Measurements from ENCODE around the gene ZNF277. TPM values are rescaled to one million over a fixed set of nuclear protein-coding genes. Genes with fewer than 3 reads are reported as not detected.

The ZNF277 gene
- total RNA-seq, 1 experiment from 2014 or later, result 21.3 TPM

- H3K27me3 ChIP-seq (ENCODE audit: insufficient read depth, low read length), result peaks cover 21% of the 10 kb centered on the region
- peaks cover 2 to 16% of the 10 kb centered on the region in 2 experiments; a peak in 3 of 4 replicates for H3K4me1 ChIP-seq (ENCODE audit: control insufficient read depth in 1 of 2, insufficient read depth in 2 of 2, low read length in 2 of 2)
- ChIA-PET POLR2A (no interaction called here), CTCF (no interaction called here), RAD21 (ENCODE audit: low non-redundant PET in 1 of 2, low total read pairs in 2 of 2, uncharacterized antibody in 2 of 2, unreplicated experiment in 2 of 2) (no interaction called here)
- no peak overlapping the region for H3K27ac ChIP-seq (ENCODE audit: low read depth, low read length)
- no peak overlapping the region for H3K4me3 ChIP-seq (replicated peaks in 1 of 2; ENCODE audit: low read depth in 1 of 2, low read length in 2 of 2)
- no TSS peak for BruUV-seq (replicated peaks)
- H3K9ac ChIP-seq (ENCODE audit: low read length), result no peak overlapping the region
- no peaks in the 10 kb centered on the region; the same call in 1 of the 2 replicates for H3K79me2 ChIP-seq (ENCODE audit: insufficient read depth, low read length)
- TF ChIP-seq MAX (IDR thresholded peaks at IDR 0.05), result no peak
- TF ChIP-seq EZH2 (IDR thresholded peaks at IDR 0.05), result no peak
- no peak for TF ChIP-seq CBX3 (IDR thresholded peaks at IDR 0.05; ENCODE audit: low read depth)
- TF ChIP-seq RAD21 (IDR thresholded peaks at IDR 0.05; ENCODE audit: low read depth), result no peak
- no peak for TF ChIP-seq SIN3A (IDR thresholded peaks at IDR 0.05; ENCODE audit: low read depth)
- no peak for TF ChIP-seq SP1 (IDR thresholded peaks at IDR 0.05; ENCODE audit: low read depth)
- no peak for TF ChIP-seq CEBPB (IDR thresholded peaks at IDR 0.05; ENCODE audit: low read depth)
- no peak for TF ChIP-seq ELF1 (IDR thresholded peaks at IDR 0.05; ENCODE audit: borderline replicate concordance, low read depth)
- TF ChIP-seq YY1 (IDR thresholded peaks at IDR 0.05; ENCODE audit: extremely low read depth, insufficient replicate concordance, low read depth, low read length), result no peak
- no peak for TF ChIP-seq POLR2A (IDR thresholded peaks at IDR 0.05; ENCODE audit: borderline replicate concordance, extremely low read depth, insufficient read depth, insufficient read length)
- no peak for DNase-seq (ENCODE audit: low read depth, low spot score)
- H3K4me2 ChIP-seq (ENCODE audit: low read length), result no peak overlapping the region
- ATAC-seq, result no peak
- H3K9me3 ChIP-seq (ENCODE audit: control insufficient read depth in 1 of 2, insufficient read depth in 1 of 2, low read depth in 1 of 2, low read length in 2 of 2), result no peaks in the 10 kb centered on the region
- H2AFZ ChIP-seq (ENCODE audit: low read depth, low read length, poor library complexity, severe bottlenecking), result no peak overlapping the region
- no peaks in the 10 kb centered on the region for H3K9me2 ChIP-seq (ENCODE audit: insufficient read depth)
- H3K36me3 ChIP-seq (ENCODE audit: control insufficient read depth in 1 of 2, insufficient read depth in 2 of 2, low read length in 2 of 2), result no peaks in the 10 kb centered on the region
- intact Hi-C loops (cut with micrococcal nuclease), result loop anchor here (10.0 kb wide), 1 partner anchor 213 kb away; no protein-coding TSS in a partner anchor
- H4K20me1 ChIP-seq (ENCODE audit: insufficient read depth), result no peaks in the 10 kb centered on the region
These were observed 4.7 kb upstream of the ZNF277 start for GRCh38 chr7:112201839-112202238.

DNA sequence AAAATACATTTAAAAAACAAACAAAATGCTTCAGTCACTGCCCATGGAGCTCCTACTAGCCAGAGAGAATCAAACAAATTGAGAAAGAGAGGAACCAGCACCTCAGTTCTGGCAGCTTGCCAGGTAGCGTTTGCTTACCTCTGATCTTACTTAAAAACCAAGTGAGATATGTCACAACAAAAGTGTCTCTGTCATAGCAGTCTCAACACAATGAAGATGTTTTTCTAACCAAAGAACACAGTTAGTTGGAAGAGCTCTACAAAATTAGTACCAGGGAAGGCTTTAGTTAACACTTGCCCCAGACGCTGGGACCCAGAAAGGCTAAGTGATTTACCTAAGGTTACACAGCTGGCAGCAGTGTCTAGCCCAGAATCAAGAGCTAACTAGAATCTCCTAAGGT, 3.7 kb upstream of the ZNF277 start:
- peaks cover 2 to 22% of the 10 kb centered on the region in 2 experiments; a peak in 3 of 4 replicates for H3K4me1 ChIP-seq (ENCODE audit: control insufficient read depth in 1 of 2, insufficient read depth in 2 of 2, low read length in 2 of 2)
- intact Hi-C loops (cut with micrococcal nuclease), result loop anchor here (10.0 kb wide), 1 partner anchor 212 kb away; no protein-coding TSS in a partner anchor
- ATAC-seq, result no peak
- H3K9me2 ChIP-seq (ENCODE audit: insufficient read depth), result no peaks in the 10 kb centered on the region
- H3K27me3 ChIP-seq (ENCODE audit: insufficient read depth, low read length), result peaks cover 21% of the 10 kb centered on the region
- no peak overlapping the region for H3K4me3 ChIP-seq (replicated peaks in 1 of 2; ENCODE audit: low read depth in 1 of 2, low read length in 2 of 2)
- POLR2A ChIA-PET, result no interaction called here
- no peak overlapping the region for H2AFZ ChIP-seq (ENCODE audit: low read depth, low read length, poor library complexity, severe bottlenecking)
- H3K79me2 ChIP-seq (ENCODE audit: insufficient read depth, low read length), result peaks cover 8% of the 10 kb centered on the region
- CTCF ChIA-PET, result no interaction called here
- DNase-seq (ENCODE audit: low read depth, low spot score), result no peak
- H3K9me3 ChIP-seq (ENCODE audit: control insufficient read depth in 1 of 2, insufficient read depth in 1 of 2, low read depth in 1 of 2, low read length in 2 of 2), result no peaks in the 10 kb centered on the region
- no peaks in the 10 kb centered on the region for H3K36me3 ChIP-seq (ENCODE audit: control insufficient read depth in 1 of 2, insufficient read depth in 2 of 2, low read length in 2 of 2)
- RAD21 ChIA-PET (ENCODE audit: low non-redundant PET in 1 of 2, low total read pairs in 2 of 2, uncharacterized antibody in 2 of 2, unreplicated experiment in 2 of 2), result no interaction called here
- H3K27ac ChIP-seq (ENCODE audit: low read depth, low read length), result no peak overlapping the region
- H3K4me2 ChIP-seq (ENCODE audit: low read length), result no peak overlapping the region
- no TSS peak for BruUV-seq (replicated peaks)
- no peaks in the 10 kb centered on the region for H4K20me1 ChIP-seq (ENCODE audit: insufficient read depth)
- no peak overlapping the region for H3K9ac ChIP-seq (ENCODE audit: low read length)
- TF ChIP-seq YY1 (IDR thresholded peaks at IDR 0.05; ENCODE audit: extremely low read depth, insufficient replicate concordance, low read depth, low read length), result no peak
- TF ChIP-seq SRF (IDR thresholded peaks at IDR 0.05; ENCODE audit: low read depth), result no peak
- TF ChIP-seq POLR2AphosphoS5 (IDR thresholded peaks at IDR 0.05; ENCODE audit: low read depth, low read length), result no peak
- no peak for TF ChIP-seq REST (IDR thresholded peaks at IDR 0.05; ENCODE audit: low read depth)
- TF ChIP-seq CEBPB (IDR thresholded peaks at IDR 0.05; ENCODE audit: low read depth), result no peak
- TF ChIP-seq ZNF274 (IDR thresholded peaks at IDR 0.05; ENCODE audit: low read depth, low read length), result no peak
- no peak for TF ChIP-seq SIN3A (IDR thresholded peaks at IDR 0.05; ENCODE audit: low read depth)
- no peak for TF ChIP-seq FOSL1 (IDR thresholded peaks at IDR 0.05; ENCODE audit: low read depth)
- TF ChIP-seq, protein P1, sequence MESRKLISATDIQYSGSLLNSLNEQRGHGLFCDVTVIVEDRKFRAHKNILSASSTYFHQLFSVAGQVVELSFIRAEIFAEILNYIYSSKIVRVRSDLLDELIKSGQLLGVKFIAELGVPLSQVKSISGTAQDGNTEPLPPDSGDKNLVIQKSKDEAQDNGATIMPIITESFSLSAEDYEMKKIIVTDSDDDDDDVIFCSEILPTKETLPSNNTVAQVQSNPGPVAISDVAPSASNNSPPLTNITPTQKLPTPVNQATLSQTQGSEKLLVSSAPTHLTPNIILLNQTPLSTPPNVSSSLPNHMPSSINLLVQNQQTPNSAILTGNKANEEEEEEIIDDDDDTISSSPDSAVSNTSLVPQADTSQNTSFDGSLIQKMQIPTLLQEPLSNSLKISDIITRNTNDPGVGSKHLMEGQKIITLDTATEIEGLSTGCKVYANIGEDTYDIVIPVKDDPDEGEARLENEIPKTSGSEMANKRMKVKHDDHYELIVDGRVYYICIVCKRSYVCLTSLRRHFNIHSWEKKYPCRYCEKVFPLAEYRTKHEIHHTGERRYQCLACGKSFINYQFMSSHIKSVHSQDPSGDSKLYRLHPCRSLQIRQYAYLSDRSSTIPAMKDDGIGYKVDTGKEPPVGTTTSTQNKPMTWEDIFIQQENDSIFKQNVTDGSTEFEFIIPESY (IDR thresholded peaks at IDR 0.05; ENCODE audit: extremely low read depth, insufficient replicate concordance, low read length), result no peak

Data from HCT116 (cell line).